ENCODE data around the gene PCDH12.

PCDH12 gene

DNA sequence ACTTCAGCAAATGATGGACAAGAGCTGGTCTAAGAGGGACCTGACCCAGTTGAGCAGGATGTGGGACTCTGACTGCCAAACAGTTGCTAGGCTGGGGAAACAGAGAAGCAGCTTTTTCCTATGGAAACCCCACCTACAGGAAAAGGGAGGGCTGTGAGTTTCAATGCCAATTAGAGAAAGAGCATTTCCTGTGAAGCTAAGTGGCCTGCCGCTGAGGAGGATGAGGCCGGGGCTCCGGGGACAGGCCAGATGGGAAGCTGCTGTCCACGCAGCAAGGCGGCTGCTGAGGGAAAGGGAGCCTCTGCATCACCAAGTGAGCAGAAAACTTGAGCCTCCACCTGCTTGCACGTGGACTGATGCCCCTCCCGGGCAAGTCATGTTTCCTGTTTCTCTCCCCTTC is at the start of gene PCDH12:
Gene PCDH12, minus strand, starts transcription at position 90 of the 400 bp plus-strand sequence. CDS start 351 bp downstream, outside the sequence.
- TF ChIP-seq, protein P1, sequence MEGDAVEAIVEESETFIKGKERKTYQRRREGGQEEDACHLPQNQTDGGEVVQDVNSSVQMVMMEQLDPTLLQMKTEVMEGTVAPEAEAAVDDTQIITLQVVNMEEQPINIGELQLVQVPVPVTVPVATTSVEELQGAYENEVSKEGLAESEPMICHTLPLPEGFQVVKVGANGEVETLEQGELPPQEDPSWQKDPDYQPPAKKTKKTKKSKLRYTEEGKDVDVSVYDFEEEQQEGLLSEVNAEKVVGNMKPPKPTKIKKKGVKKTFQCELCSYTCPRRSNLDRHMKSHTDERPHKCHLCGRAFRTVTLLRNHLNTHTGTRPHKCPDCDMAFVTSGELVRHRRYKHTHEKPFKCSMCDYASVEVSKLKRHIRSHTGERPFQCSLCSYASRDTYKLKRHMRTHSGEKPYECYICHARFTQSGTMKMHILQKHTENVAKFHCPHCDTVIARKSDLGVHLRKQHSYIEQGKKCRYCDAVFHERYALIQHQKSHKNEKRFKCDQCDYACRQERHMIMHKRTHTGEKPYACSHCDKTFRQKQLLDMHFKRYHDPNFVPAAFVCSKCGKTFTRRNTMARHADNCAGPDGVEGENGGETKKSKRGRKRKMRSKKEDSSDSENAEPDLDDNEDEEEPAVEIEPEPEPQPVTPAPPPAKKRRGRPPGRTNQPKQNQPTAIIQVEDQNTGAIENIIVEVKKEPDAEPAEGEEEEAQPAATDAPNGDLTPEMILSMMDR (conservative IDR thresholded peaks at IDR 0.05; ENCODE audit: control insufficient read depth, insufficient read depth, low read depth, low read length) = no peak
- peak; percentile 14 for DNase-seq (ENCODE audit: low read depth)
- H3K4me3 ChIP-seq (ENCODE audit: control insufficient read depth, low read depth, low read length) = no peak within 1 kb of the TSS

DNA sequence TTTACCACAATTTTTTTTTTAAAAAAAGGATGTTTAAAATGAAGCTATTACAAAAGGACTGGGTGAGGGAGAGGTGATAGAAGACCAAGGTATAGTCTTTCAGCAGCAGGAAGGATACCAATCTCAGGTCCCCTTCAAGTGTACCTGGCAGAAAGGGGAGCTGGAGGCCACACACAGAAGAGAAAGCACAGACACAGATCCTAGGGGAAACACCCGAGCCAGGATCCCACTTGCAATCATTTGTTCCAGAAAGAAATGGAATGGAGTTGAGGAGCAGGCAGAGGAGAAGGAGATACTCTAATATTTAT is 49.2 kb upstream of the PCDH12 start:
- TF ChIP-seq, protein P1 (conservative IDR thresholded peaks at IDR 0.05; ENCODE audit: control insufficient read depth, insufficient read depth, low read depth, low read length) = no peak
- H3K4me3 ChIP-seq (ENCODE audit: control insufficient read depth, low read depth, low read length) = no peak overlapping the region
- DNase-seq (ENCODE audit: low read depth) = no peak

DNA sequence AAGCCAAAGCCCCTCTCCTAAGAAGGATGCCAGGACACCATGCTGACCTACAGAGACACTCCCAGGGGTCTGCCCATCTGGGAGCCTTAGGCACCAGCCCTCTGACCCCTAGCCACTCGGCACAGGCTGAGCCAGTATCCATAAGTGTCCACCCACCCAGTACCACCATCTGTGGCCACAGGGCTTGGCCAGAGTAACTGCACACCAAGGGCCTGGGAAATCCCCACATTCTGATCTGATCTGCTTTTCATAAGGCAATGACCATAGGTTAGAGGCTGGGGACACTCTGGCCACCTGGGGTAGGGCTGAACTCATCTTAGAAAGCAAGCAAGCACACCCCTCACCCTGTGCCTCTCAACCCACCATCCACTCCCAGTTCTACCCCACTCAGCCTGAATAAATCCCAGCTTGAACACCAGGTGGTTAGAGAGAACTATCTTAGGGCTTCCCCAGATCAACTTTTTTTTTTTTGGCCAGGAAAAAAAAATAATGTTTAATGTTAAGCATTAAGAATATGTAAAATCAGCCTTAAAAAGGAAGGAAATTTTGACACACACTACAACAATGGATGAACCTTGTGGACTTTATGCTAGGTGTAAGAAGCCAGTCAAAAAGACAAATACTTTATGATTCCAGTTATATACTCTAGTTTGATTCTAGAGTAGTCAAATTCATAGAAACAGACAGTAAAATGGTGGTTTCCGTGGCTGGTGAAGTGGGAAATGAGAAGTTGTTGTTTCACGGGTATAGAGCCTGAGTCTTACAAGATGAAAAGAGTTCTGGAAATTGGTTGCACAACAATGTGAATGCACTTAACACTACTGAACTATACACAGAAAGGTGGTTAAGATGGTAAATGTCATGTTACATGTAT is 48.6 kb upstream of the PCDH12 start:
- no peak overlapping the region for H3K4me3 ChIP-seq (ENCODE audit: control insufficient read depth, low read depth, low read length)
- TF ChIP-seq, protein P1 (conservative IDR thresholded peaks at IDR 0.05; ENCODE audit: control insufficient read depth, insufficient read depth, low read depth, low read length) = no peak
- DNase-seq (ENCODE audit: low read depth) = no peak

DNA sequence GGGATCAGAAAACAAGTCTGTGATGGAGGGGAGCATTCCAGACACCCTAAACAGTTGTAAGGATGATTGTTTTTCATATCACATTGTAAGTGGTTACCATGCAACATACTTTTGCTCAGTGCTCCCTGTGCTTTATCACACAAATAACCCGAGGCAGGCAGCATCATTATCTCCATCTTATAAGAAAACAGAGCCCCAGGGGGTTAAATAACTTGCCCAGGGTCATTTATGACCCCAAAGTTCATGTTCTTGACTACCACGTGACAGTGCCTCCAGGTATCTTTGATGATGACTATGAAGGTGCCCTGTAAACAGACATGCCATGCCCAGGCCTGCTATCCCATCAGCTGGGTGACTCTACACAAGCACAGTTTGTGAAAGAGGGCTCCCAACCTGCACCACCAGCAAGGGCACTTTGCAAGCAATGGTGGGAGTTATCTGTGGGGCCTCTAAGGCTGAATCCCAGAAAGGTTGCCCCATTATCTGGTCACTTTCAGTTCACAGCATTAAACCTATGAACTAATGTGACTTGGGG is 45.3 kb upstream of the PCDH12 start:
- no peak for DNase-seq (ENCODE audit: low read depth)
- TF ChIP-seq, protein P1 (conservative IDR thresholded peaks at IDR 0.05; ENCODE audit: control insufficient read depth, insufficient read depth, low read depth, low read length) = no peak
- H3K4me3 ChIP-seq (ENCODE audit: control insufficient read depth, low read depth, low read length) = no peak overlapping the region

DNA sequence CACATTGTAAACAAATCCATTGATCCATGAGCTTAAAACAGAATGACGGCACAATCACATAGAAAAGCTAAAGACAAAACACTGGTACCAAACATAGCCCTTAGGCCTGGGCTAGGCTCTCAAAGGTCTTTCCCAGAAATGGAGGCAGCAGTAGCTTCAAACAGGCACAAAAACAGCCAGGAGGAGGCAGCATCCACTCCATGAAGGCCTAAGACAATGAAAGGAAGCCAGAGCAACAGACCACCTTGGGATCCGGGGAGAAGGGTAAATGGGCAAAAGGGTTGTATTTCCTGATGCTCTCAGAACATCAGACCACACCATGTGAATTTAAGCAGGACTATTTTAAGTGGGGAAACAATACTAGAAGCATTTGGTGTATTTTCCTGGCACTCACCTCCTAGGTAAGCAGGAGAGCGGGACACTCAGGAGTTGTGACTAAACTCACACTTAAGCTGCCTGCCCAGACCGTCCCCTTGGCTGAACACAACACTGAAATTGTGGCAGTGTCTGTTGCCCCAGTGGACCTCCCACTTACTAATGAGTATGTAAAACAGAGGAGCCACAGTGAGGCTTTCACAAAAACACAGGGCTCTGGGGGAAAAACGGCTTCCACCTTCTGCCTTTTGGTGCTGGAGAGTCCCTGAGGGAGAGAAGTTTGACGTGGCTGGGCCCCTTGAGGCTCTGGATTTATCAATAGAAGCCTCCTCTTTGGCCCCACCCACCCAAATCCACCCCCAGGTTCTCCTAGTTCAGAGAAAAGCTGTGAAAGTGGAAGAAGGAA is 42.9 kb upstream of the PCDH12 start:
- peak; percentile 41 for DNase-seq (ENCODE audit: low read depth)
- TF ChIP-seq, protein P1 (conservative IDR thresholded peaks at IDR 0.05; ENCODE audit: control insufficient read depth, insufficient read depth, low read depth, low read length) = peak; percentile 54
- H3K4me3 ChIP-seq (ENCODE audit: control insufficient read depth, low read depth, low read length) = no peak overlapping the region

DNA sequence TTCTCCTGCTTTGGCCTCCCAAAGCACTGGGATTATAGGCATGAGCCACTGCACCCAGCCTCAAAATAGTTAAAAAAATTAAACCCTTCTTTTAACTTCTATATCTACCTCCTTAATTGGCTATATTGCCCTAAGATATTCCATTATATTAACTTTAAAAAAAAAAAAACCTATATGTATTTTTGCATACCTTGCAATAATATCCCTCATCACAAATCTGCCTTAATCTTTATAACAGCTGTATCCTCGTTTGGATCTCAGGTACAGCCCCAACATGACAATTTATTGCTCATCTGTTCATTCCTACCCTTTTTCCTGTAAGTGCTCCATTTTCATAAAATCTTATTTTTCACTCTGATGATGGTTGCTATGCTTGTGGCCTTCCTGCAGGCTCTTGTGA is 42.2 kb upstream of the PCDH12 start:
- no peak overlapping the region for H3K4me3 ChIP-seq (ENCODE audit: control insufficient read depth, low read depth, low read length)
- TF ChIP-seq, protein P1 (conservative IDR thresholded peaks at IDR 0.05; ENCODE audit: control insufficient read depth, insufficient read depth, low read depth, low read length) = no peak
- DNase-seq (ENCODE audit: low read depth) = no peak
